Common myeloid progenitor, CD34-positive (primary cell): ENCODE results near the gene WRAP73.

Experiments
- CTCF ChIA-PET: fragments of 350-600 bp; sonication (Branson Sonifier 250); formaldehyde crosslinking; loops from one replicate; lab custom pipeline; 2021; ENCODE audit warnings: antibody characterized with exemption; lab: Charles Lee
- POLR2A ChIA-PET: fragments of 350-600 bp; sonication (Branson Sonifier 250); formaldehyde crosslinking; loops from one replicate; lab custom pipeline; 2021; ENCODE audit warnings: antibody characterized with exemption; lab: Charles Lee
- DNase-seq, 3 donors: peaks; one replicate each; pipeline versions ENCODE4 v3.0.0 to v3.0.0-alpha.2; 2013
- H3K27ac ChIP-seq, 2 experiments: 1 replicate in 1 of 2; 2 replicates in 1 of 2; pipeline ENCODE4 v1.7.0; 2013; ENCODE audit warnings: inconsistent platforms in 2 of 2, low read length in 2 of 2, mild to moderate bottlenecking in 2 of 2, low read depth in 1 of 2, moderate library complexity in 1 of 2; ENCODE audit not compliant: severe bottlenecking in 2 of 2, insufficient read depth in 1 of 2, poor library complexity in 1 of 2
- H3K27me3 ChIP-seq, 5 experiments: replicated peaks in 2 of 5; 1 replicate in 3 of 5; 2 replicates in 2 of 5; pipeline versions ENCODE4 v1.6.1 to v1.7.0; 2013; ENCODE audit warnings: low read length in 4 of 5, mild to moderate bottlenecking in 2 of 5, moderate library complexity in 2 of 5, inconsistent platforms in 1 of 5; ENCODE audit not compliant: insufficient read depth in 5 of 5, control insufficient read depth in 4 of 5
- H3K36me3 ChIP-seq, 4 experiments: 1 replicate in 2 of 4; 2 replicates in 2 of 4; pipeline versions ENCODE4 v1.6.1 to v1.7.0; 2013; ENCODE audit warnings: low read length in 3 of 4, control low read depth in 1 of 4, mild to moderate bottlenecking in 1 of 4; ENCODE audit not compliant: control insufficient read depth in 4 of 4, insufficient read depth in 4 of 4
- H3K4me1 ChIP-seq, 4 experiments: 1 replicate in 3 of 4; 2 replicates in 1 of 4; pipeline versions ENCODE4 v1.6.1 to v1.7.1; 2013; ENCODE audit warnings: low read length in 3 of 4, mild to moderate bottlenecking in 3 of 4, control low read depth in 1 of 4, inconsistent platforms in 1 of 4, moderate library complexity in 1 of 4; ENCODE audit not compliant: control insufficient read depth in 4 of 4, insufficient read depth in 4 of 4; ENCODE audit errors: control extremely low read depth in 1 of 4
- H3K4me3 ChIP-seq, 7 experiments: 1 replicate in 4 of 7; 2 replicates in 3 of 7; pipeline versions ENCODE4 v1.5.1 to v1.7.0; 2013; ENCODE audit warnings: mild to moderate bottlenecking in 7 of 7, low read length in 6 of 7, moderate library complexity in 6 of 7, inconsistent platforms in 2 of 7, low read depth in 2 of 7, control low read depth in 1 of 7; ENCODE audit not compliant: insufficient read depth in 4 of 7, control insufficient read depth in 1 of 7; ENCODE audit errors: extremely low read depth in 1 of 7
- H3K9me3 ChIP-seq, 5 experiments: 1 replicate in 4 of 5; 2 replicates in 1 of 5; pipeline versions ENCODE4 v1.6.1 to v1.7.1; 2013; ENCODE audit warnings: low read length in 4 of 5, mild to moderate bottlenecking in 2 of 5, inconsistent platforms in 1 of 5, low read depth in 1 of 5, moderate library complexity in 1 of 5; ENCODE audit not compliant: control insufficient read depth in 4 of 5, insufficient read depth in 2 of 5; ENCODE audit errors: control extremely low read depth in 1 of 5
- WGBS: methylation state at CpG from one replicate; pipeline ENCODE4 v1.1.5; 2013; ENCODE audit not compliant: insufficient coverage; 5-methylcytosine and 5-hydroxymethylcytosine counted together

WRAP73 gene

GRCh38 chr1:3606779-3607702 lies 42.9 kb downstream of the WRAP73 start:
- H3K4me3 ChIP-seq, result no peak overlapping the region
- H3K27ac ChIP-seq, result no peak overlapping the region
- ChIA-PET CTCF (interaction anchor here (0.9 to 2.9 kb wide), 3 partner anchors 8 to 154 kb away, joined by 4 to 9 read pairs (median 5); no protein-coding TSS in a partner anchor), POLR2A (interaction anchor here (0.6 kb wide), 1 partner anchor 12 kb away, joined by 3 read pairs; no protein-coding TSS in a partner anchor)
- peaks cover 2 to 27% (median 10%) of the 10 kb centered on the region in 4 experiments for H3K36me3 ChIP-seq
- WGBS, result 94% methylated on average over 19 of the region's 23 CpGs
- no peaks in the 10 kb centered on the region for H3K9me3 ChIP-seq
- H3K27me3 ChIP-seq, result peaks cover 0 to 2% (median 0%) of the 10 kb centered on the region in 5 experiments
- peaks cover 2 to 46% (median 37%) of the 10 kb centered on the region in 4 experiments for H3K4me1 ChIP-seq
- DNase-seq, result no peak

- ChIA-PET POLR2A (no interaction called here), CTCF (no interaction called here)
- DNase-seq, result no peak
- WGBS, result over 99% methylated on average over 7 of the region's 7 CpGs
- H3K4me1 ChIP-seq, result peaks cover 2 to 51% (median 22%) of the 10 kb centered on the region in 4 experiments
- H3K36me3 ChIP-seq, result peaks cover 4 to 43% (median 18%) of the 10 kb centered on the region in 4 experiments
- H3K4me3 ChIP-seq, result no peak overlapping the region
- no peaks in the 10 kb centered on the region for H3K9me3 ChIP-seq
- no peak overlapping the region for H3K27ac ChIP-seq
- H3K27me3 ChIP-seq, result no peaks in the 10 kb centered on the region
Measured at GRCh38 chr1:3604997-3605823, 44.7 kb downstream of the WRAP73 start.

- H3K9me3 ChIP-seq, result no peaks in the 10 kb centered on the region
- H3K4me3 ChIP-seq, result no peak overlapping the region
- H3K27me3 ChIP-seq, result no peaks in the 10 kb centered on the region
- DNase-seq, result no peak
- 99% methylated on average over 6 of the region's 8 CpGs for WGBS
- peaks cover 4 to 48% (median 19%) of the 10 kb centered on the region in 4 experiments for H3K36me3 ChIP-seq
- POLR2A ChIA-PET, result no interaction called here
- CTCF ChIA-PET, result no interaction called here
- H3K27ac ChIP-seq, result no peak overlapping the region
- H3K4me1 ChIP-seq, result peaks cover 0 to 51% (median 19%) of the 10 kb centered on the region in 4 experiments
Measured at GRCh38 chr1:3604468-3604974, 45.4 kb downstream of the WRAP73 start.

- WGBS, result 93% methylated on average over 22 of the region's 29 CpGs
- peaks cover 4 to 48% (median 19%) of the 10 kb centered on the region in 4 experiments for H3K36me3 ChIP-seq
- CTCF ChIA-PET, result no interaction called here
- H3K4me3 ChIP-seq, result no peak overlapping the region
- H3K9me3 ChIP-seq, result no peaks in the 10 kb centered on the region
- H3K27me3 ChIP-seq, result no peaks in the 10 kb centered on the region
- H3K4me1 ChIP-seq, result peaks cover 0 to 51% (median 19%) of the 10 kb centered on the region in 4 experiments
- POLR2A ChIA-PET, result no interaction called here
- no peak for DNase-seq
- no peak overlapping the region for H3K27ac ChIP-seq
Measured at GRCh38 chr1:3603571-3604467, 46.1 kb downstream of the WRAP73 start.

- WGBS, result 98% methylated on average over 5 of the region's 11 CpGs
- CTCF ChIA-PET, result interaction anchor here (1.4 kb wide), 1 partner anchor 15 kb away, joined by 5 read pairs; no protein-coding TSS in a partner anchor
- no peaks in the 10 kb centered on the region for H3K27me3 ChIP-seq
- H3K27ac ChIP-seq, result no peak overlapping the region
- H3K9me3 ChIP-seq, result no peaks in the 10 kb centered on the region
- POLR2A ChIA-PET, result no interaction called here
- H3K36me3 ChIP-seq, result peaks cover 4 to 47% (median 17%) of the 10 kb centered on the region in 4 experiments
- peaks cover 0 to 51% (median 19%) of the 10 kb centered on the region in 4 experiments for H3K4me1 ChIP-seq
- no peak for DNase-seq
- H3K4me3 ChIP-seq, result no peak overlapping the region
Measured at GRCh38 chr1:3603156-3603555, 46.7 kb downstream of the WRAP73 start.

GRCh38 chr1:3602375-3602774 lies 47.5 kb downstream of the WRAP73 start:
- Histone ChIP-seq H3K36me3 (peaks cover 4 to 44% (median 16%) of the 10 kb centered on the region in 4 experiments), H3K4me3 (no peak overlapping the region), H3K27me3 (no peaks in the 10 kb centered on the region), H3K4me1 (peaks cover 0 to 56% (median 25%) of the 10 kb centered on the region in 4 experiments), H3K9me3 (no peaks in the 10 kb centered on the region), H3K27ac (no peak overlapping the region)
- over 99% methylated on average over 21 of the region's 21 CpGs for WGBS
- CTCF ChIA-PET, result interaction anchor here (1.0 to 1.4 kb wide), 2 partner anchors 8 to 14 kb away, joined by 3 to 5 read pairs; no protein-coding TSS in a partner anchor
- POLR2A ChIA-PET, result no interaction called here
- no peak for DNase-seq
